Measurements from ENCODE around the gene STUB1. TPM values are rescaled to one million over a fixed set of nuclear protein-coding genes. Genes with fewer than 3 reads are reported as not detected.

Gene STUB1
- polyA plus RNA-seq, 1 donor from 2014 or later = 137 TPM

DNA sequence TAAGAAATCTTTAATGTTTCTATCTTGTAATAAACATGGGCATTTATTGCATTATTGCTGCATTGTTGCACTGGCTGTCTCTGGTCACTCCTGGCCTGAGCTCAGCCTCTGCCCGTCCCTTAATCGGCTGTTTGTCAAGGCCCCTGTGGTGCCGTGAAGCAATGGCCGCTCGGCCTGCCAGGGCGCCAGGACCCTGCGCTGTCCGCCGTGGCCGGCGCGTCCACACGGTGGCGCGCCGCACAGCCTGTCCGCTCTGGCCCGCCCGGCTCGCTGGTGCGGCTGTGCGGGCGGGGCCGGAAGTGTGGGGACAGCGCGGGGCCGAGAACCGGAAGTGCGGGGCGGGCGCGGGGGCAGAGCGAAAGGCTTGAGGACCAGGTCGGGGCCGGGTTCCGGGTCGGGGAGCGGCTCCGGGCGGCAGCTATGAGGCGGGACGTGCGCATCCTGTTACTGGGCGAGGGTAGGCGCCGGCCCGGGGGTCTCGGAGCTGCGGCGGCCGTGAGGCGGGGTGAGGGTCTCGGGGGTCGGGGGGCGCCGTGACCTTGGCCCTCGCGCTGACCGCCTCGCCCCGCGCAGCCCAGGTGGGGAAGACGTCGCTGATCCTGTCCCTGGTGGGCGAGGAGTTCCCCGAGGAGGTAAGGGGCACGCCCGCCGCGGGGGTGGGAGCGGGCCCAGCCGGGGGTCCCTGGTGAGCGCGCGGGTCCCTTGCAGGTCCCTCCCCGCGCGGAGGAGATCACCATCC lies 12.3 kb upstream of the STUB1 start, which contains the start of gene RHOT2:
RHOT2 (plus strand) TSS at position 353 of the 739 bp plus-strand sequence; CDS start at position 421, 68 bp downstream.
- H3K27ac Mint-ChIP-seq = peak within 1 kb of the TSS; percentile 86 to 91 (median 91)
- no peaks in the 10 kb centered on the region for H3K27me3 Mint-ChIP-seq
- H3K4me3 Mint-ChIP-seq = peak within 1 kb of the TSS; percentile 71 to 92 (median 79)
- no peaks in the 10 kb centered on the region for H3K36me3 Mint-ChIP-seq
- H3K4me1 Mint-ChIP-seq = peaks cover 3 to 5% (median 4%) of the 10 kb centered on the region in 3 donors
- no peaks in the 10 kb centered on the region for H3K9me3 Mint-ChIP-seq

DNA sequence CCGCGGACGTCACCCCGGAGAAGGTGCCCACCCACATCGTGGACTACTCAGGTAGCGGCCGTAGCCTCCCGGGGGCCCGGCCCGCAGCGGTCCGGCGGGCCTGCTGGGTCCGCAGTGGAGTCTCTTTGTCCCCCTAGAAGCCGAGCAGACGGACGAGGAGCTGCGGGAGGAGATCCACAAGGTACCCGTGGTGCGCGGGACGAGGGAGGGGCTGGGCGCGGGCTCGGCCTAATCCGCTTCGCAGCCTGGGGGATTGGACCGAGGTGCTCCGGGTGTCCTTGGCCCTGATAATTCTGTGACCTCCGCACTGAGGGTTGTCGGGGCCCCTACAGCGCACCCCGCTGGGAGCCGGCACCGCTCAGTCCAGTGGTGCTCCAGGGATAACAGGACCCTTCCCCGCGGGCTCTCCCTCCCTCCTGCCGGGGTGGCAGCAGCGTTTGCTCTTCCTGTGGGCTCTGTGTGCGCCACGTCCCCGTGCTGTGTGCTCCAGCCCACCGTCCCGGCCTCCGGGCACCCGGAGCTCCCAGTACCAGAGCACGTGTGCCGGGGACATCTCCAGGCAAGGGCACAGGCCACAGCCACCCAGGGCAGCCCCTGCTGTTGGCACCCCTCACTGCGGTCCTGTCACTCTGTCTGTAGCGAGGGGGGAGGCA lies 11.6 kb upstream of the STUB1 start:
- peak overlapping the region in 1 of 3 donors; percentile 10 for H3K27ac Mint-ChIP-seq
- H3K4me1 Mint-ChIP-seq = peaks cover 3 to 5% (median 4%) of the 10 kb centered on the region in 3 donors
- H3K9me3 Mint-ChIP-seq = no peaks in the 10 kb centered on the region
- H3K27me3 Mint-ChIP-seq = no peaks in the 10 kb centered on the region
- no peaks in the 10 kb centered on the region for H3K36me3 Mint-ChIP-seq
- H3K4me3 Mint-ChIP-seq = peak overlapping the region; percentile 45 to 86 (median 62)

GRCh38 chr16:669666-670065 lies 10.5 kb upstream of the STUB1 start:
- Mint-ChIP-seq H3K4me3 (peak overlapping the region in 2 of 4 donors; percentile 17 to 58), H3K27me3 (no peaks in the 10 kb centered on the region), H3K36me3 (no peaks in the 10 kb centered on the region), H3K9me3 (no peaks in the 10 kb centered on the region), H3K27ac (peak overlapping the region in 1 of 3 donors; percentile 39), H3K4me1 (peaks cover 3 to 5% (median 4%) of the 10 kb centered on the region in 3 donors)

- H3K27ac Mint-ChIP-seq = peak overlapping the region in 1 of 3 donors; percentile 39
- peaks cover 3 to 5% (median 4%) of the 10 kb centered on the region in 3 donors for H3K4me1 Mint-ChIP-seq
- H3K4me3 Mint-ChIP-seq = peak overlapping the region in 1 of 4 donors; percentile 78
- H3K36me3 Mint-ChIP-seq = no peaks in the 10 kb centered on the region
- H3K27me3 Mint-ChIP-seq = peaks cover 2% of the 10 kb centered on the region
- H3K9me3 Mint-ChIP-seq = no peaks in the 10 kb centered on the region
These were observed 9.5 kb upstream of the STUB1 start for GRCh38 chr16:670485-671352.

DNA sequence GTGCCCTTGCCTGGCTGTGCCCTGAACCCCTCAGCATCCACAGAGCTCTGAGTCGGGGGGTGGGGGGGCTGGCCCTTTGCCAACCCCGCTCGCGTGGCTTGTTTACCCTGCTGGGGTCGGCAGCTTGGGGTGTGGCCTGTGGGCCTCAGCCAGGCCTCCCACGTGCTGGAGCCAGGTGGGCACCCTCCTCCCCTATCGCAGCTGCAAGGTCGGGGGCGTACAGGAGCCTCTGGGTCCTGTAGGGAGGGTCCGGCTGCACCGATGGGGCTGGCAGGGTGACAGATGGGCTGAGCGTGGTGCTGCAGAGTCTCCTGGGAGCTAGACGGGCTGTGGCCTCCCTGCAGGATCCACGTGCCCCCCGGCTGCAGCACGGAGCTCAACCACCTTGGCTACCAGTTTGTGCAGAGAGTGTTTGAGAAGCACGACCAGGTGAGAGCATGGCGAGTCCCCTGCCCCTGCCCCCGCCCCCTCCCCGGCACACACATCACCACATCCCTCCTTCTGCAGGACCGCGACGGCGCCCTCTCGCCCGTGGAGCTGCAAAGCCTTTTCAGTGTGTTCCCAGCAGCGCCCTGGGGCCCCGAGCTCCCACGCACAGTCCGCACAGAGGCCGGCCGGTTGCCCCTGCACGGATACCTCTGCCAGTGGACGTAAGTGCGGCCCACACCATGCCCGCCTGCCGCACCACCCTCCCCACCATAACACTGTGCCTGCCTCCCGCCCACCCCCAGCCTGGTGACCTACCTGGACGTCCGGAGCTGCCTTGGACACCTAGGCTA lies 8.7 kb upstream of the STUB1 start:
- Mint-ChIP-seq H3K4me1 (peaks cover 3 to 5% (median 4%) of the 10 kb centered on the region in 3 donors), H3K36me3 (no peaks in the 10 kb centered on the region), H3K4me3 (peak overlapping the region in 1 of 4 donors; percentile 78), H3K9me3 (no peaks in the 10 kb centered on the region), H3K27ac (no peak overlapping the region), H3K27me3 (peaks cover 2% of the 10 kb centered on the region)

- H3K27me3 Mint-ChIP-seq = peaks cover 5% of the 10 kb centered on the region
- no peaks in the 10 kb centered on the region for H3K9me3 Mint-ChIP-seq
- peaks cover 3 to 9% (median 8%) of the 10 kb centered on the region in 3 donors for H3K4me1 Mint-ChIP-seq
- peak overlapping the region in 1 of 3 donors; percentile 12 for H3K27ac Mint-ChIP-seq
- no peak overlapping the region for H3K4me3 Mint-ChIP-seq
- no peaks in the 10 kb centered on the region for H3K36me3 Mint-ChIP-seq
These were observed 7.8 kb upstream of the STUB1 start for GRCh38 chr16:672371-672770.

- Mint-ChIP-seq H3K4me1 (peaks cover 0 to 5% (median 4%) of the 10 kb centered on the region in 3 donors), H3K9me3 (no peaks in the 10 kb centered on the region), H3K4me3 (peak overlapping the region in 1 of 4 donors; percentile 38), H3K27ac (peak overlapping the region in 1 of 3 donors; percentile 12), H3K27me3 (peaks cover 5% of the 10 kb centered on the region), H3K36me3 (no peaks in the 10 kb centered on the region)
These were observed 7.4 kb upstream of the STUB1 start for GRCh38 chr16:672851-673250.

GRCh38 chr16:673399-673991 lies 6.7 kb upstream of the STUB1 start:
- Mint-ChIP-seq H3K27me3 (peaks cover 5% of the 10 kb centered on the region), H3K4me1 (peaks cover 0 to 5% (median 3%) of the 10 kb centered on the region in 3 donors), H3K4me3 (peak overlapping the region in 1 of 4 donors; percentile 29), H3K36me3 (no peaks in the 10 kb centered on the region), H3K27ac (no peak overlapping the region), H3K9me3 (no peaks in the 10 kb centered on the region)

DNA sequence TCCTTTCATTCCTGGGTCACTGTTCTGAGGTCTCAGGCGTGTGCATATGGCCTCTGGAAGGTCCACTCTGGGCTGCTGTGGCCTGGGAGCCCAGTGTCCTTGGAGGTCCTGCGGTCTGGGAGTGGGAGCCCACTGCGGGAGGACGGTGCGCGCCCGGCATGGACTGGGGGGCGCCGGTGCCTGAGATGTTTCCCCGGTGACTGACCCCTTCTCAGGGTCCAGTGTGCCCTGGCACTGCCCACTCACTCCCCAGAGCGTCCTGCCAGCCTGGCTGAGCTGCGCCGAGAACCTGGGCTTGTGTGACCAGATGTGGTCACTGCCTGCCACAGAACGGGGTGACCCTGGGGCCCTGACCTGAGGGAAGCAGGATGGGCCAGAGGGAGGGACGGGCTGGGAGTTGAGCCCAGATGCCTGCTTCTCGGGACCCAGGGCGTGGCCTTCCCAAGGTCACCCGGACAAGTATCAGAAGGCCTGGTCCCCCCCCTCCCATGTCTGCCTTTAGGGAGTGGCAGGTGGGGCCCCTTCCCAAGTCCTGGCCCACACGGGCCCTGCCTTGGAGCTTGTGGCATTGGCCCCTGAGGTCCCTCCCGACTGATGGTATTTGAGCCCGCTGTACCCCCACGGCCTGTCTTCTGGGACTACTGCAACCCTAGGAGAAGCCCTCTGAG lies 5.9 kb upstream of the STUB1 start:
- H3K4me1 Mint-ChIP-seq = peaks cover 0 to 9% (median 7%) of the 10 kb centered on the region in 3 donors
- peak overlapping the region in 2 of 4 donors; percentile 14 to 35 for H3K4me3 Mint-ChIP-seq
- no peaks in the 10 kb centered on the region for H3K9me3 Mint-ChIP-seq
- peaks cover 5% of the 10 kb centered on the region for H3K27me3 Mint-ChIP-seq
- H3K27ac Mint-ChIP-seq = peak overlapping the region in 2 of 3 donors; percentile 42 to 77
- no peaks in the 10 kb centered on the region for H3K36me3 Mint-ChIP-seq

GRCh38 chr16:674968-675883 lies 5.0 kb upstream of the STUB1 start, which contains the start of gene RHBDL1:
RHBDL1 (plus strand) TSS chr16:675671; CDS start chr16:675791, 120 bp downstream.
- Mint-ChIP-seq H3K27ac (peak within 1 kb of the TSS in 1 of 3 donors; percentile 42), H3K4me1 (peaks cover 0 to 10% (median 8%) of the 10 kb centered on the region in 3 donors), H3K27me3 (peaks cover 5% of the 10 kb centered on the region), H3K36me3 (no peaks in the 10 kb centered on the region), H3K4me3 (peak within 1 kb of the TSS in 3 of 4 donors; percentile 35 to 76 (median 72)), H3K9me3 (no peaks in the 10 kb centered on the region)

- Mint-ChIP-seq H3K36me3 (no peaks in the 10 kb centered on the region), H3K27me3 (peaks cover 5% of the 10 kb centered on the region), H3K4me1 (peaks cover 2 to 12% (median 8%) of the 10 kb centered on the region in 3 donors), H3K9me3 (no peaks in the 10 kb centered on the region), H3K4me3 (no peak overlapping the region), H3K27ac (no peak overlapping the region)
These were observed 4.2 kb upstream of the STUB1 start for GRCh38 chr16:675884-676564.

DNA sequence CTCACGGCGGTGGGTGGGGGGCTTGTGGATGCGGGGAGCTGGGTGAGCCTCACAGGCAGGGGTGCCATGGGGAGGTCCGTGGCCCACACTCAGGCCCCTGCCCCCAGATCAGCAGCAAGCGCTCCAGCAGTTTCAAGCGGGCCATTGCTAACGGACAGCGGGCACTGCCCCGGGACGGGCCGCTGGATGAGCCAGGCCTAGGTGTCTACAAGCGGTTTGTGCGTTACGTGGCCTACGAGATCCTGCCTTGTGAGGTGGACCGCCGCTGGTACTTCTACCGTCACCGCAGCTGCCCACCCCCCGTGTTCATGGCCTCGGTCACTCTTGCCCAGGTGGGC lies 3.7 kb upstream of the STUB1 start:
- H3K4me1 Mint-ChIP-seq = peaks cover 3 to 13% (median 10%) of the 10 kb centered on the region in 3 donors
- peak overlapping the region in 2 of 3 donors; percentile 59 to 71 for H3K27ac Mint-ChIP-seq
- no peaks in the 10 kb centered on the region for H3K36me3 Mint-ChIP-seq
- peak overlapping the region in 3 of 4 donors; percentile 30 to 76 (median 66) for H3K4me3 Mint-ChIP-seq
- peaks cover 5% of the 10 kb centered on the region for H3K27me3 Mint-ChIP-seq
- H3K9me3 Mint-ChIP-seq = no peaks in the 10 kb centered on the region

Data from IgD-negative memory B cell (primary cell).